ENCODE measurements around the gene CALN1. TPM values are rescaled to one million over a fixed set of nuclear protein-coding genes. Genes with fewer than 3 reads are reported as not detected.

The CALN1 gene
- total RNA-seq, 1 donor from 2014 or later = 0.52 TPM

DNA sequence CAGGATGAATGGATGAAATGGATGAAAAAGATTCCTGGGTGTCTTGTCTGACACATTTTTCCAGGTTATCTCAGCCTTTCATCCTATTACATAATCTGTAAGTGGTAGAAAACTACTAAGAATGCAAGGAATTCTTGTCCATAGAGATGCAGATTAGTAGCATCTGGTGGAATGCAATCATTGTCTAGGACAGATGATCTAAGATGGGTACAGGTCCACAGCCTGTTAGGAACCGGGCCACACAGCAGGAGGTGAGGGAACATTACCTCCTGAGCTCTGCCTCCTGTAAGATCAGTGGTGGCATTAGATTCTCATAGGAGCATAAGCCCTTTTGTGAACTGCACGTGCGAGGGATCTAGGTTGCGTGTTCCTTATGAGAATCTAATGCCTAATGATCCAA, 225.0 kb downstream of the CALN1 start:
- no peak overlapping the region for H3K4me3 ChIP-seq (ENCODE audit: low read length in 3 of 3)
- no peaks in the 10 kb centered on the region for H3K27me3 ChIP-seq (ENCODE audit: control insufficient read depth in 3 of 3, insufficient read depth in 3 of 3, low read length in 3 of 3)
- H3K9ac ChIP-seq (ENCODE audit: low read depth in 1 of 3, low read length in 3 of 3) = no peak overlapping the region
- no peaks in the 10 kb centered on the region for H3K36me3 ChIP-seq (ENCODE audit: control insufficient read depth in 3 of 3, insufficient read depth in 3 of 3, low read length in 3 of 3)
- no peaks in the 10 kb centered on the region for H3K4me1 ChIP-seq (ENCODE audit: control insufficient read depth in 3 of 3, insufficient read depth in 3 of 3, low read length in 3 of 3)
- no peak overlapping the region for H3K27ac ChIP-seq (ENCODE audit: low read depth, low read length)
- no peaks in the 10 kb centered on the region for H3K9me3 ChIP-seq (ENCODE audit: control insufficient read depth in 3 of 3, low read length in 3 of 3)

DNA sequence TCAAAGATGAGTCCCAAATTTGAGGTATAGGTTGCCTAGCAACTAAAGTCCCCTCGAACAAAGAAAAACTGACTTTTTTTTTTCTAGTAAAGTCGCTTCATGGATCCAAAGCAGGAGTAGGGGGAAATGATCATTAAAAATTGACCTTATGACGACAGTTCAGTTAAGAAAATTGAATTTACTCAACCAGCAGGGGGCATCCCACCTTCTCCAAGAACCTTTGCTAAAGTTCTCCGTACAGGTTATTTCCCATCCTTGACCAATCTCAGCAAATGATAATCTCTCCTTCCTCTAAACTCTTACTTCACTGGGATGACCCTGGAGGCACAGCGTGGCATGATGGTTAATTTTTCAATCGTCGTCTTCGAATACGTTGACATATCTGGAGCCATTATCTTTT, 228.3 kb downstream of the CALN1 start:
- no peak overlapping the region for H3K9ac ChIP-seq (ENCODE audit: low read depth in 1 of 3, low read length in 3 of 3)
- H3K36me3 ChIP-seq (ENCODE audit: control insufficient read depth in 3 of 3, insufficient read depth in 3 of 3, low read length in 3 of 3) = no peaks in the 10 kb centered on the region
- no peak overlapping the region for H3K27ac ChIP-seq (ENCODE audit: low read depth, low read length)
- H3K9me3 ChIP-seq (ENCODE audit: control insufficient read depth in 3 of 3, low read length in 3 of 3) = no peaks in the 10 kb centered on the region
- H3K4me3 ChIP-seq (ENCODE audit: low read length in 3 of 3) = no peak overlapping the region
- H3K27me3 ChIP-seq (ENCODE audit: control insufficient read depth in 3 of 3, insufficient read depth in 3 of 3, low read length in 3 of 3) = no peaks in the 10 kb centered on the region
- H3K4me1 ChIP-seq (ENCODE audit: control insufficient read depth in 3 of 3, insufficient read depth in 3 of 3, low read length in 3 of 3) = no peaks in the 10 kb centered on the region

DNA sequence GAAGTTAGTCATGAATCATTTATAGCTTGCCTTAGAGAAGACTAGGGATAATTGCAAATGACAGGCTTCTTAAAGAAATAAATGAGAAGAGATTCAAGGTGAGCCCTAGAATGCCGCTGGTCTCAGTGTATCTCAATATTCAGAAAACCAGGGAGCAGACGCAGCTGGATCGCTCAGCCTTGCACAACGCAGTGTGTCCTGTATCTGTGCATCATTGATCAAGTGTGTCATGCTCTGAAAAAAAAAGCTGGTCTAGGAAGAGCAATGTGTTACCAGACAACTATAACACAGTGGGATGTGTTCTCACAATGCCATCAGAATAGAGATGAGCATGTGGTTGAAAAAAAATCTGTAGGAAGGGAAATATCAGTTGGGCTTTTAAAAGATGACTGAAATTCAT, 230.1 kb downstream of the CALN1 start:
- Histone ChIP-seq H3K4me3 (ENCODE audit: low read length in 3 of 3) (no peak overlapping the region), H3K36me3 (ENCODE audit: control insufficient read depth in 3 of 3, insufficient read depth in 3 of 3, low read length in 3 of 3) (no peaks in the 10 kb centered on the region), H3K27ac (ENCODE audit: low read depth, low read length) (no peak overlapping the region), H3K4me1 (ENCODE audit: control insufficient read depth in 3 of 3, insufficient read depth in 3 of 3, low read length in 3 of 3) (no peaks in the 10 kb centered on the region), H3K9ac (ENCODE audit: low read depth in 1 of 3, low read length in 3 of 3) (no peak overlapping the region), H3K27me3 (ENCODE audit: control insufficient read depth in 3 of 3, insufficient read depth in 3 of 3, low read length in 3 of 3) (no peaks in the 10 kb centered on the region), H3K9me3 (ENCODE audit: control insufficient read depth in 3 of 3, low read length in 3 of 3) (no peaks in the 10 kb centered on the region)

DNA sequence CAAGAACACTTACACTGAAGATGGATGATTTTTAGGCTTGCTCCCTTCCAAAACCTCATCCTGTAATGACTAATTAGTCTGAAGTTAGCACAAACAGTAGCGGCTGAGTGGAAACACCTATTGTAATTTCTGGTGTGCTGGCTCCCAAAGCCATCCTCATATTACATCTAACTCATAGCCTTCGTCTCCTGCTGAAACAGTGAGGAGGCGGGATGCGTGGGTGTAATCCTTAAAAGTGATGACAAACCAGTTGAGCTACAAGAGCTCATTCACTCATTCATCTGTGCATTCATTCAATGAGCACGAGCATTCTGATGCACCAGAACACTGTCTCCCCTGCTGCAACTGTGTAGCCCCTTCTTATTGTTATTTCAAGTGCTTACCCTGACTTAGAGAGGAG, 235.3 kb downstream of the CALN1 start:
- Histone ChIP-seq H3K9me3 (ENCODE audit: control insufficient read depth in 3 of 3, low read length in 3 of 3) (peaks cover 0 to 9% (median 0%) of the 10 kb centered on the region in 3 donors), H3K27ac (ENCODE audit: low read depth, low read length) (no peak overlapping the region), H3K36me3 (ENCODE audit: control insufficient read depth in 3 of 3, insufficient read depth in 3 of 3, low read length in 3 of 3) (no peaks in the 10 kb centered on the region), H3K4me1 (ENCODE audit: control insufficient read depth in 3 of 3, insufficient read depth in 3 of 3, low read length in 3 of 3) (no peaks in the 10 kb centered on the region), H3K4me3 (ENCODE audit: low read length in 3 of 3) (no peak overlapping the region), H3K9ac (ENCODE audit: low read depth in 1 of 3, low read length in 3 of 3) (no peak overlapping the region), H3K27me3 (ENCODE audit: control insufficient read depth in 3 of 3, insufficient read depth in 3 of 3, low read length in 3 of 3) (no peaks in the 10 kb centered on the region)

DNA sequence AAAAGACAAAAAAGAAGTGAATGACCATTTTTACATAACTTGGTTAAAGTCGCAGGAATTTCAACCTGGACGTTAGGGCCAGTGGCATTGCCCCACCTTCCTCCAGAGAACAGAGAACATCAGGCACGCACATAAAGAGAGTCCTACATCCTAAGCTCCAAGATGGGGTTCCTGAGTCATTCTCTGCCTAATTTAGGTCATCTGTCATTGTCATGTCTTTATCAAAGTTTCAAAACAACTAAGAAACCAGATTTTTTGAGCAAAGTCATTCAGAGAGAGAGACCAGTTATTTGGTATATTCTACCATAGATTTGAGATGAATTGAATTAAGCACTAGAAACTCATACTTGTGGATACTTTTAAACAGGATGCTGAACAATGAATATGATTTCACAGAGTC, 241.7 kb downstream of the CALN1 start:
- H3K27me3 ChIP-seq (ENCODE audit: control insufficient read depth in 3 of 3, insufficient read depth in 3 of 3, low read length in 3 of 3) = no peaks in the 10 kb centered on the region
- H3K4me3 ChIP-seq (ENCODE audit: low read length in 3 of 3) = no peak overlapping the region
- H3K9me3 ChIP-seq (ENCODE audit: control insufficient read depth in 3 of 3, low read length in 3 of 3) = peaks cover 0 to 9% (median 0%) of the 10 kb centered on the region in 3 donors
- H3K9ac ChIP-seq (ENCODE audit: low read depth in 1 of 3, low read length in 3 of 3) = no peak overlapping the region
- no peak overlapping the region for H3K27ac ChIP-seq (ENCODE audit: low read depth, low read length)
- no peaks in the 10 kb centered on the region for H3K36me3 ChIP-seq (ENCODE audit: control insufficient read depth in 3 of 3, insufficient read depth in 3 of 3, low read length in 3 of 3)
- no peaks in the 10 kb centered on the region for H3K4me1 ChIP-seq (ENCODE audit: control insufficient read depth in 3 of 3, insufficient read depth in 3 of 3, low read length in 3 of 3)

DNA sequence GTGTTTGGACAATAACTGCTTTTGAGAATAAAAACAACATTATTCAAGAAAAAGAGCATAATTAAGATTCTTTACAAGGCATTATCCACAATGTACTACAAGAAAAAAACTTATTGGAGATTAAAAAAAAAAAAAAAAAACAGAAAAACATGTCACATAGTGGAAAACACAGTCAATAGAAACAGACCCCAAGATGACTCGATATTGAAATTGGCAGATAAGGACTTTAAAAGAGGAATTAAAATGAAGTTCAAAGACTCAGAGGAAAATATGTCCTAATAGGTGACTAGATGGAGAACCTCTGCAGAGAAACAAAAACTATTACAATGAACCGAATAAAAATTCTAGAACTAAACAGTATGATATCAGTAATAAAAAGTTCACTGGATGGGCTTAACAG, 248.9 kb downstream of the CALN1 start:
- Histone ChIP-seq H3K27me3 (ENCODE audit: control insufficient read depth in 3 of 3, insufficient read depth in 3 of 3, low read length in 3 of 3) (no peaks in the 10 kb centered on the region), H3K9me3 (ENCODE audit: control insufficient read depth in 3 of 3, low read length in 3 of 3) (peaks cover 0 to 8% (median 0%) of the 10 kb centered on the region in 3 donors), H3K4me3 (ENCODE audit: low read length in 3 of 3) (no peak overlapping the region), H3K27ac (ENCODE audit: low read depth, low read length) (no peak overlapping the region), H3K36me3 (ENCODE audit: control insufficient read depth in 3 of 3, insufficient read depth in 3 of 3, low read length in 3 of 3) (no peaks in the 10 kb centered on the region), H3K4me1 (ENCODE audit: control insufficient read depth in 3 of 3, insufficient read depth in 3 of 3, low read length in 3 of 3) (no peaks in the 10 kb centered on the region), H3K9ac (ENCODE audit: low read depth in 1 of 3, low read length in 3 of 3) (no peak overlapping the region)

DNA sequence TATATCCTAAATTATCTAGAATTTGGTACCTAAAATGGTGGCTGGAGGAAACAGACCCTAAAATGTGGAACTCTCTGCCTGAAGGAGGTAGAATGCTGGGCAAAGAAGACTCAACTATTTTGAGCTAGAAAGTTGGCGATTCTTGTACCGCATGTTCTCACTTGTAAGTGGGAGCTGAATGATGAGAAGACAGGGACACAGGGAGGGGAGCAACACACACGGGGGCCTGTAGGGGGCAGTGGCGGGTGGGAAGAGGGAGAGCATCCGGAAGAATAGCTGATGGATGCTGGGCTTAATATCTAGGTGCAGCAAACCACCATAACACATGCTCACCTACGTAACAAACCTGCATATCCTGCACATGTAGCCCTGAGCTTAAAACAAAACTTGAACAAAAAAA, 250.6 kb downstream of the CALN1 start:
- Histone ChIP-seq H3K4me3 (ENCODE audit: low read length in 3 of 3) (no peak overlapping the region), H3K27me3 (ENCODE audit: control insufficient read depth in 3 of 3, insufficient read depth in 3 of 3, low read length in 3 of 3) (no peaks in the 10 kb centered on the region), H3K9ac (ENCODE audit: low read depth in 1 of 3, low read length in 3 of 3) (no peak overlapping the region), H3K36me3 (ENCODE audit: control insufficient read depth in 3 of 3, insufficient read depth in 3 of 3, low read length in 3 of 3) (no peaks in the 10 kb centered on the region), H3K9me3 (ENCODE audit: control insufficient read depth in 3 of 3, low read length in 3 of 3) (peaks cover 0 to 8% (median 0%) of the 10 kb centered on the region in 3 donors), H3K27ac (ENCODE audit: low read depth, low read length) (no peak overlapping the region), H3K4me1 (ENCODE audit: control insufficient read depth in 3 of 3, insufficient read depth in 3 of 3, low read length in 3 of 3) (no peaks in the 10 kb centered on the region)

DNA sequence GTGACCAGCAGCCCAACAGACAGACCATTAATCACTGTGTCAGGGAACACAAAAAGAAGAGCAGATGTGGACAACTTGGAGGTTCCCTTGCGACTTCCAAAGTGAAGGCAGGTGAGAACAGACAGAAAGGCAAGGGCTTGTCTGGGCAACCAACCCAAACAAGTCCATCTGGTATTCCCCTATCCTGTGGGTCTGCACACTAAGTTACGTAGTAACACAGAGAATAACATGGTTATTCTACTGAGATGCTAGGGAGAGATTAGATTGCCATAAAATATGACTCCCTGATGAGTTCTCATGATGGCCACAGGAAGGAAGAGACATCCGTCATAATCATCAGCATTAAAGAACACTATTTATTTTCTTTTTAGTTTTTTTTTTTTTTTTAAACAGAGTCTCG, 252.2 kb downstream of the CALN1 start:
- no peak overlapping the region for H3K4me3 ChIP-seq (ENCODE audit: low read length in 3 of 3)
- no peak overlapping the region for H3K27ac ChIP-seq (ENCODE audit: low read depth, low read length)
- no peaks in the 10 kb centered on the region for H3K4me1 ChIP-seq (ENCODE audit: control insufficient read depth in 3 of 3, insufficient read depth in 3 of 3, low read length in 3 of 3)
- no peaks in the 10 kb centered on the region for H3K36me3 ChIP-seq (ENCODE audit: control insufficient read depth in 3 of 3, insufficient read depth in 3 of 3, low read length in 3 of 3)
- no peaks in the 10 kb centered on the region for H3K27me3 ChIP-seq (ENCODE audit: control insufficient read depth in 3 of 3, insufficient read depth in 3 of 3, low read length in 3 of 3)
- no peak overlapping the region for H3K9ac ChIP-seq (ENCODE audit: low read depth in 1 of 3, low read length in 3 of 3)
- peaks cover 0 to 8% (median 0%) of the 10 kb centered on the region in 3 donors for H3K9me3 ChIP-seq (ENCODE audit: control insufficient read depth in 3 of 3, low read length in 3 of 3)

DNA sequence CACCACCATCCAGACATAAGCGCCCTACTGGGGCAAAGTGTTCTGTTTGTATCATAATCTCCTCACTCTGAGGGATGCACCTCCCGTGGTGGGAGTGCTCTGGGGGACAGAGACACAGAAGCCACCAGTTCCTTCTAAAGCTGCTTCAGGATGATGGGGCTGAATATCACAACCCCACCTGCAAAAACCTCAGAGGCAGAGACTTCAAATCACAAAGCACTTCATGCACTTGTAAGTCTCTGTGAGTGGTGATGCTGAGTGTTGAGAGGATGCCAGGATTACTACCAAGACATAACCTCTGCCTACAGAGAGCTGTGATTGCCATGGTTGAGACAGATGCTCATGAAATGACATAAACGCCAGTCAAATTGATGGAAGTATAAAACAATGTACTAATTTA, 255.5 kb downstream of the CALN1 start:
- Histone ChIP-seq H3K27me3 (ENCODE audit: control insufficient read depth in 3 of 3, insufficient read depth in 3 of 3, low read length in 3 of 3) (no peaks in the 10 kb centered on the region), H3K27ac (ENCODE audit: low read depth, low read length) (no peak overlapping the region), H3K4me1 (ENCODE audit: control insufficient read depth in 3 of 3, insufficient read depth in 3 of 3, low read length in 3 of 3) (no peaks in the 10 kb centered on the region), H3K4me3 (ENCODE audit: low read length in 3 of 3) (no peak overlapping the region), H3K9me3 (ENCODE audit: control insufficient read depth in 3 of 3, low read length in 3 of 3) (no peaks in the 10 kb centered on the region), H3K36me3 (ENCODE audit: control insufficient read depth in 3 of 3, insufficient read depth in 3 of 3, low read length in 3 of 3) (no peaks in the 10 kb centered on the region), H3K9ac (ENCODE audit: low read depth in 1 of 3, low read length in 3 of 3) (no peak overlapping the region)

DNA sequence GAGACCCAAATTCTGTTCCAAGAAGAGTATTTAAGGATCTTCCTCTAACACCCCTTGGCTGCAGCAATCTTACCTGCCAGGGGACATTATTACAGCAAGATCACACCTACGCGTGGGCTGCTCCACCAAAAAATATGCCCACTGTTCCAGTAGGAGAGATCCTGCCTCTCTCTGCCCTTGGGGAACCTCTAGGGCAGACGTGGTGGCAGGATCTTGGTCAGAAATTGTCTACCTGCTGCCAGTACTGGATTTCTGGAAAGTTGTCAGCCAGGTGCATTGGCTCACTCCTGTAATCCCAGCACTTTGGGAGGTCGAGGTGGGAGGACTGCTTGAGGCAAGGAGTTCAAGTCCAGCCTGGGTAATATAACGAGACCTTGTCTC, 259.0 kb downstream of the CALN1 start:
- Histone ChIP-seq H3K36me3 (ENCODE audit: control insufficient read depth in 3 of 3, insufficient read depth in 3 of 3, low read length in 3 of 3) (no peaks in the 10 kb centered on the region), H3K27me3 (ENCODE audit: control insufficient read depth in 3 of 3, insufficient read depth in 3 of 3, low read length in 3 of 3) (no peaks in the 10 kb centered on the region), H3K9ac (ENCODE audit: low read depth in 1 of 3, low read length in 3 of 3) (no peak overlapping the region), H3K4me3 (ENCODE audit: low read length in 3 of 3) (no peak overlapping the region), H3K4me1 (ENCODE audit: control insufficient read depth in 3 of 3, insufficient read depth in 3 of 3, low read length in 3 of 3) (no peaks in the 10 kb centered on the region), H3K27ac (ENCODE audit: low read depth, low read length) (no peak overlapping the region), H3K9me3 (ENCODE audit: control insufficient read depth in 3 of 3, low read length in 3 of 3) (no peaks in the 10 kb centered on the region)
